Measurements from ENCODE around the gene UBAC2.

UBAC2 gene

DNA sequence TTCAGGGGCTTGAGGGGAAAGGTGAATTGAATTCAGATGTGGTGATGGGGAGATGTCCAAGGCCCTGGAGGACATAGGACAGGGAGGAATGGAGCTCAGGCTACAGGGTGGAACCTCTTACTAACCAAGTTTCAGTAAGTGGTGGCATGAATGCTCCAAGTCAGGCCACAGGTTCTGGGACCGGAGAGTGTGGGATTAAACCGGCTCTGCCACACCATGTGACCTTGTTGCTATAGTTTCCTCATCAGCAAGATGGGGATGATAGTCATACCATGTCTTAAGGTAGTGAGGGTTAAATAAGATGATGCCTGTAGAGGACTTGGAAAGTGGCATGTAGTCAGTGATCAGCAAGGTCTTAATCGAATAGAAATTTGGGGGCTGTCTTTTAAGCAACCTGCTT, 90.2 kb downstream of the UBAC2 start:
- H3K36me3 ChIP-seq (ENCODE audit: control insufficient read depth in 4 of 4, insufficient read depth in 4 of 4, low read length in 3 of 4), result peaks cover 11 to 31% (median 18%) of the 10 kb centered on the region in 4 experiments
- DNase-seq, result no peak
- H3K27me3 ChIP-seq (replicated peaks in 2 of 5; ENCODE audit: control insufficient read depth in 4 of 5, insufficient read depth in 5 of 5, low read length in 4 of 5), result no peaks in the 10 kb centered on the region
- WGBS (ENCODE audit: insufficient coverage), result 100% methylated on average over 3 of the region's 3 CpGs
- H3K27ac ChIP-seq (ENCODE audit: insufficient read depth in 1 of 2, low read depth in 1 of 2, low read length in 2 of 2, poor library complexity in 1 of 2, severe bottlenecking in 2 of 2), result no peak overlapping the region
- H3K4me1 ChIP-seq (ENCODE audit: control extremely low read depth in 1 of 4, control insufficient read depth in 4 of 4, insufficient read depth in 4 of 4, low read length in 3 of 4), result peaks cover 4 to 39% (median 11%) of the 10 kb centered on the region in 4 experiments
- H3K4me3 ChIP-seq (ENCODE audit: control insufficient read depth in 1 of 7, extremely low read depth in 1 of 7, insufficient read depth in 4 of 7, low read depth in 2 of 7, low read length in 6 of 7), result no peak overlapping the region
- no peaks in the 10 kb centered on the region for H3K9me3 ChIP-seq (ENCODE audit: control extremely low read depth in 1 of 5, control insufficient read depth in 4 of 5, insufficient read depth in 2 of 5, low read depth in 1 of 5, low read length in 4 of 5)
- CTCF ChIA-PET, result no interaction called here
- POLR2A ChIA-PET, result no interaction called here

DNA sequence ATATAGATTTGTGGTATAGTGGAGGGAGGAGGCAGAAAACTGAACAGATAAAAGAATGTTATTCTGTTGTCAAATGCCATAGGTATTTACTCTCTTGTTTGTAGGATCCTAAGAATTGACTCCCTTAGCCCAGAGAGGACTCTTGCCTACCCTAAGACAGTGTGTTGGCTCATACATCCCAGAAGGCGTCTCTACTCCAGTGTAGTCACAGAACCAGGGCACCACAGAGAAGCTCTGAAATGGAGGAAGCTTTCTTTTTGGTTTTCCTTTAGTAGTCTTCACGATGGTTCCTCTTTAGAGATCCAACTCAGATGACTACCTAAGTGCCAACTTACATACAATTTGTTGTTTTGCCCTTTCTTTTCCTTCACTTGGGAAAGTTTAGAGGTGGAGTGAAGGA, 92.5 kb downstream of the UBAC2 start:
- H3K27me3 ChIP-seq (replicated peaks in 2 of 5; ENCODE audit: control insufficient read depth in 4 of 5, insufficient read depth in 5 of 5, low read length in 4 of 5), result no peaks in the 10 kb centered on the region
- POLR2A ChIA-PET, result no interaction called here
- DNase-seq, result peak in 2 of 3 donors; percentile 44 to 46
- H3K9me3 ChIP-seq (ENCODE audit: control extremely low read depth in 1 of 5, control insufficient read depth in 4 of 5, insufficient read depth in 2 of 5, low read depth in 1 of 5, low read length in 4 of 5), result no peaks in the 10 kb centered on the region
- H3K4me3 ChIP-seq (ENCODE audit: control insufficient read depth in 1 of 7, extremely low read depth in 1 of 7, insufficient read depth in 4 of 7, low read depth in 2 of 7, low read length in 6 of 7), result no peak overlapping the region
- WGBS (ENCODE audit: insufficient coverage), result no CpG with 5 or more reads among the region's 2 CpGs
- H3K36me3 ChIP-seq (ENCODE audit: control insufficient read depth in 4 of 4, insufficient read depth in 4 of 4, low read length in 3 of 4), result peaks cover 12 to 29% (median 17%) of the 10 kb centered on the region in 4 experiments
- peaks cover 3 to 28% (median 13%) of the 10 kb centered on the region in 4 experiments for H3K4me1 ChIP-seq (ENCODE audit: control extremely low read depth in 1 of 4, control insufficient read depth in 4 of 4, insufficient read depth in 4 of 4, low read length in 3 of 4)
- CTCF ChIA-PET, result interaction anchor here (1.0 to 3.1 kb wide), 7 partner anchors 8 to 59 kb away, joined by 3 to 13 read pairs (median 4); partner anchors contain the start of gene GPR183
- H3K27ac ChIP-seq (ENCODE audit: insufficient read depth in 1 of 2, low read depth in 1 of 2, low read length in 2 of 2, poor library complexity in 1 of 2, severe bottlenecking in 2 of 2), result peak overlapping the region in 1 of 2 experiments; percentile 27

DNA sequence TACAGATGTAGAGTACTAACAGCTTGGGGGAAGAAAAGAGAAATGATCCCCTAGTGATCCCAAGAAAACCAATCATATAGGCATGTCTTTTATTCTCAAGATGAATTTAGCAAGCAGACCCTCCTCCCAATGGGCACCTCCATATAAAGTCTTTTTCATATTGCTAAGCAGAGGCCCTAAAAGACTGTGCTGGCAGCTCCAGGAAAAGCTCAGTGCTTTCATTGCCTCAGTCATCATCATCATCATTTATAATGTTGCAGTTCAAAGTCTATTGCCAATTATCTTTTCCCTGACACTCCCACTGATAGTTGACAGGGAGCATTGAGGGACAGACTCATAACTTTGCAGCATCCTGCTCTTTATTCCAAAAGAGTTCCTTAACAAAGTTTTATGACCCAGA, 93.5 kb downstream of the UBAC2 start:
- ChIA-PET POLR2A (no interaction called here), CTCF (interaction anchor here (1.2 to 3.1 kb wide), 4 partner anchors 14 to 118 kb away, joined by 3 to 13 read pairs (median 6); partner anchors contain the start of gene GPR183)
- no peak overlapping the region for H3K27ac ChIP-seq (ENCODE audit: insufficient read depth in 1 of 2, low read depth in 1 of 2, low read length in 2 of 2, poor library complexity in 1 of 2, severe bottlenecking in 2 of 2)
- no peak overlapping the region for H3K4me3 ChIP-seq (ENCODE audit: control insufficient read depth in 1 of 7, extremely low read depth in 1 of 7, insufficient read depth in 4 of 7, low read depth in 2 of 7, low read length in 6 of 7)
- H3K36me3 ChIP-seq (ENCODE audit: control insufficient read depth in 4 of 4, insufficient read depth in 4 of 4, low read length in 3 of 4), result peaks cover 12 to 29% (median 17%) of the 10 kb centered on the region in 4 experiments
- H3K9me3 ChIP-seq (ENCODE audit: control extremely low read depth in 1 of 5, control insufficient read depth in 4 of 5, insufficient read depth in 2 of 5, low read depth in 1 of 5, low read length in 4 of 5), result no peaks in the 10 kb centered on the region
- no peak for DNase-seq
- H3K4me1 ChIP-seq (ENCODE audit: control extremely low read depth in 1 of 4, control insufficient read depth in 4 of 4, insufficient read depth in 4 of 4, low read length in 3 of 4), result peaks cover 0 to 20% (median 9%) of the 10 kb centered on the region in 4 experiments
- H3K27me3 ChIP-seq (replicated peaks in 2 of 5; ENCODE audit: control insufficient read depth in 4 of 5, insufficient read depth in 5 of 5, low read length in 4 of 5), result no peaks in the 10 kb centered on the region

DNA sequence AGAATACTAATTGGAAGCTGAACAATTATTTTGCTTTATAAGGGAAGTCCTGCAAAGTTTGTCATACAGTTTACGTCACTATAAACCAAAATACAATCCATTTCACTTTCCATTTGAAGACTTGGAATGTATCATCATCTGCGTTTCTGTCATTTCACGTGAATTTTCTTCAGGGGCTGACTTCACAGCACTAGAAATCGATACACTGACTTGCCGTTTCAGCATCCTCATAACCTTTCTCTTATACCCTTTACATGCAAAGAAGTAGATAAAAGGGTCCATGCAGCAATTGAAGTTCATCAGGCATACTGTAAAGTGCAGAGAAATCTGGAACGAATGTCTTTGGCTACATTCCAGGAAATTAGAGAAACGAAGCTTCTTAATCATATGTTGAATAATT, 94.3 kb downstream of the UBAC2 start:
- Histone ChIP-seq H3K27me3 (replicated peaks in 2 of 5; ENCODE audit: control insufficient read depth in 4 of 5, insufficient read depth in 5 of 5, low read length in 4 of 5) (no peaks in the 10 kb centered on the region), H3K4me3 (ENCODE audit: control insufficient read depth in 1 of 7, extremely low read depth in 1 of 7, insufficient read depth in 4 of 7, low read depth in 2 of 7, low read length in 6 of 7) (no peak overlapping the region), H3K27ac (ENCODE audit: insufficient read depth in 1 of 2, low read depth in 1 of 2, low read length in 2 of 2, poor library complexity in 1 of 2, severe bottlenecking in 2 of 2) (no peak overlapping the region), H3K4me1 (ENCODE audit: control extremely low read depth in 1 of 4, control insufficient read depth in 4 of 4, insufficient read depth in 4 of 4, low read length in 3 of 4) (peaks cover 3 to 25% (median 13%) of the 10 kb centered on the region in 4 experiments), H3K36me3 (ENCODE audit: control insufficient read depth in 4 of 4, insufficient read depth in 4 of 4, low read length in 3 of 4) (peaks cover 7 to 24% (median 13%) of the 10 kb centered on the region in 4 experiments), H3K9me3 (ENCODE audit: control extremely low read depth in 1 of 5, control insufficient read depth in 4 of 5, insufficient read depth in 2 of 5, low read depth in 1 of 5, low read length in 4 of 5) (no peaks in the 10 kb centered on the region)
- CTCF ChIA-PET, result interaction anchor here (1.5 kb wide), 1 partner anchor 119 kb away, joined by 3 read pairs; no protein-coding TSS in a partner anchor
- DNase-seq, result no peak
- 100% methylated on average over 4 of the region's 7 CpGs for WGBS (ENCODE audit: insufficient coverage)
- POLR2A ChIA-PET, result no interaction called here

DNA sequence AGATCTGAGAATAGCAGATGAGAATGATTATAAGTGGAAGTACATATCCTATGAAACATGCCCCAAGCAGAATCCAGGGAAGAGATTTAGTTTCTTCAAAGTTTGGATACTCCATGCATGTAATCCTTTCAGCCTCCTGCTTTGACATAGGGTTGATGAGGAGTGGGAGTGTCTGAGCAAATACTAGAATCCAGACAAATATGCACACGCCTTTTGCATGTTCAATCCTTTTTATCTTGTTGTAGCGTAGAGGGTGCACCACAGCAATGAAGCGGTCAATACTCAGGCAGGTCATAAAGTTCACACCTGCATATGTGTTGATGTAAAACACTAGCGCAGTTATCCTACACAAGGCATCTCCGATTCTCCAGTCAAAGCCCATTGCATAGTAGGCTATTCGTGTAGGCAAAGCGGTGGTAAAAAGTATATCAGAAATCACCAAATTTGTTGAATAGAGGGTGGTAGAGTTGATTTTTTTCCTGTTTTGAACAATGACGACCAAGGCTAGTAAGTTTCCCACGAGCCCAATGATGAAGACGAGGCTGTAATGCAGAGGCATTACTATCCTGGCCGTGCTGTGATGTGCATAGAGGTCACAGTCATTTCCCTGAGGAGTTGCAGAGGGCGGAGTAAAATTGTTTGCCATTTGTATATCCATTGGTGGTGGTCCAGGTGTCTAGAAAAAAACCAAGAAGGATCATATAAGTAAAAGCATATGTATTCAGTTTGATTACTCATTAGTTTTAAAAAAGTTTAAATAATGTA, 95.0 kb downstream of the UBAC2 start:
- Histone ChIP-seq H3K27ac (ENCODE audit: insufficient read depth in 1 of 2, low read depth in 1 of 2, low read length in 2 of 2, poor library complexity in 1 of 2, severe bottlenecking in 2 of 2) (no peak overlapping the region), H3K4me1 (ENCODE audit: control extremely low read depth in 1 of 4, control insufficient read depth in 4 of 4, insufficient read depth in 4 of 4, low read length in 3 of 4) (peaks cover 3 to 28% (median 13%) of the 10 kb centered on the region in 4 experiments), H3K36me3 (ENCODE audit: control insufficient read depth in 4 of 4, insufficient read depth in 4 of 4, low read length in 3 of 4) (peaks cover 7 to 22% (median 12%) of the 10 kb centered on the region in 4 experiments), H3K9me3 (ENCODE audit: control extremely low read depth in 1 of 5, control insufficient read depth in 4 of 5, insufficient read depth in 2 of 5, low read depth in 1 of 5, low read length in 4 of 5) (no peaks in the 10 kb centered on the region), H3K4me3 (ENCODE audit: control insufficient read depth in 1 of 7, extremely low read depth in 1 of 7, insufficient read depth in 4 of 7, low read depth in 2 of 7, low read length in 6 of 7) (no peak overlapping the region), H3K27me3 (replicated peaks in 2 of 5; ENCODE audit: control insufficient read depth in 4 of 5, insufficient read depth in 5 of 5, low read length in 4 of 5) (no peaks in the 10 kb centered on the region)
- ChIA-PET CTCF (interaction anchor here (1.5 kb wide), 2 partner anchors 13 to 119 kb away, joined by 3 to 6 read pairs; no protein-coding TSS in a partner anchor), POLR2A (no interaction called here)
- DNase-seq, result no peak
- over 99% methylated on average over 11 of the region's 12 CpGs for WGBS (ENCODE audit: insufficient coverage)

DNA sequence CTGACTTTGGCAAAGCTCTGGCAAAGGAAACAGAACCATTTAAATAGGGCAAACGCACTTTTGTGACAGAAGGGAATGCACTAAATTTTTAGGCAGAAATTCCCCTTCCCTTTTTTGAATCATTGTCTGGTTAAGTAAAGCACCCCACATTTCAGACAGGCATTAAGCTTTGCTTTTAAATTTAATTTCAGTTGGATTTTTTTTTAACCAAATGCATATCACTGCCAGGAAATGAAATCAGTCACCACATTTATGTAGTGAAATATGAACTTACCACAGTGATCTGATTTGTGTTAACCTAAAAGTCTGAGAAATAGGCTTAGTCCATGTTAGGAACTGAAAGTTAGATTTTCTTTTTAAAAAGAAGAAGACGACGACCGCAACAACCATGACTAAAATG, 95.7 kb downstream of the UBAC2 start:
- Histone ChIP-seq H3K4me1 (ENCODE audit: control extremely low read depth in 1 of 4, control insufficient read depth in 4 of 4, insufficient read depth in 4 of 4, low read length in 3 of 4) (peaks cover 3 to 28% (median 15%) of the 10 kb centered on the region in 4 experiments), H3K27me3 (replicated peaks in 2 of 5; ENCODE audit: control insufficient read depth in 4 of 5, insufficient read depth in 5 of 5, low read length in 4 of 5) (no peaks in the 10 kb centered on the region), H3K36me3 (ENCODE audit: control insufficient read depth in 4 of 4, insufficient read depth in 4 of 4, low read length in 3 of 4) (peaks cover 7 to 24% (median 12%) of the 10 kb centered on the region in 4 experiments), H3K9me3 (ENCODE audit: control extremely low read depth in 1 of 5, control insufficient read depth in 4 of 5, insufficient read depth in 2 of 5, low read depth in 1 of 5, low read length in 4 of 5) (no peaks in the 10 kb centered on the region), H3K4me3 (ENCODE audit: control insufficient read depth in 1 of 7, extremely low read depth in 1 of 7, insufficient read depth in 4 of 7, low read depth in 2 of 7, low read length in 6 of 7) (no peak overlapping the region), H3K27ac (ENCODE audit: insufficient read depth in 1 of 2, low read depth in 1 of 2, low read length in 2 of 2, poor library complexity in 1 of 2, severe bottlenecking in 2 of 2) (no peak overlapping the region)
- ChIA-PET CTCF (interaction anchor here (0.6 to 1.6 kb wide), 5 partner anchors 11 to 113 kb away, joined by 3 to 6 read pairs (median 4); no protein-coding TSS in a partner anchor), POLR2A (interaction anchor here (0.6 kb wide), 1 partner anchor 29 kb away, joined by 3 read pairs; no protein-coding TSS in a partner anchor)
- 67% methylated on average over 1 of the region's 4 CpGs for WGBS (ENCODE audit: insufficient coverage)
- DNase-seq, result no peak

DNA sequence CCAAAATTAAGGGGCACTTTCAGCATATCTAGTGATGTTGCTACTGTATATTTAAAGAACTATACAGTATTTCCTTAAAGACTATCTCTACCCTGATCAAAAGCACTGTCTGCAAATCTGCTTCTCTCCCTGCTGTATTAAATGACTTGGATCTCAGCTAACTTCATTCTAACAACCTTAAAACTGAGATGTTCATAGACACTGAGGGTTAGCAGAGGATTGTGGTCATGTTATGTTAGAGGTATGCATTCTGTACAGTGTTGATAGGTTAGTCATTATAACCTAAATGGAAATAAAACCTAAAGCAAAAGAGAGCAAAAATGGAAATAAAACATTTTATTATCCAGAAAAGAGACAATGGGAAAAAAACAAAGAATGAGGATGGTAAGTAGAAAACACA, 96.7 kb downstream of the UBAC2 start:
- Histone ChIP-seq H3K4me1 (ENCODE audit: control extremely low read depth in 1 of 4, control insufficient read depth in 4 of 4, insufficient read depth in 4 of 4, low read length in 3 of 4) (peaks cover 7 to 29% (median 17%) of the 10 kb centered on the region in 4 experiments), H3K27me3 (replicated peaks in 2 of 5; ENCODE audit: control insufficient read depth in 4 of 5, insufficient read depth in 5 of 5, low read length in 4 of 5) (no peaks in the 10 kb centered on the region), H3K9me3 (ENCODE audit: control extremely low read depth in 1 of 5, control insufficient read depth in 4 of 5, insufficient read depth in 2 of 5, low read depth in 1 of 5, low read length in 4 of 5) (no peaks in the 10 kb centered on the region), H3K4me3 (ENCODE audit: control insufficient read depth in 1 of 7, extremely low read depth in 1 of 7, insufficient read depth in 4 of 7, low read depth in 2 of 7, low read length in 6 of 7) (no peak overlapping the region), H3K27ac (ENCODE audit: insufficient read depth in 1 of 2, low read depth in 1 of 2, low read length in 2 of 2, poor library complexity in 1 of 2, severe bottlenecking in 2 of 2) (no peak overlapping the region), H3K36me3 (ENCODE audit: control insufficient read depth in 4 of 4, insufficient read depth in 4 of 4, low read length in 3 of 4) (peaks cover 7 to 24% (median 12%) of the 10 kb centered on the region in 4 experiments)
- POLR2A ChIA-PET, result interaction anchor here (0.5 to 0.9 kb wide), 2 partner anchors 98 to 284 kb away, joined by 3 read pairs; no protein-coding TSS in a partner anchor
- CTCF ChIA-PET, result interaction anchor here (1.0 to 1.6 kb wide), 7 partner anchors 10 to 140 kb away, joined by 3 to 6 read pairs (median 4); partner anchors contain the start of gene GPR183
- no peak for DNase-seq

All from common myeloid progenitor, CD34-positive (primary cell).